NCI-H146 treated with DMSO at 0.1 percent for 48 hours (cell line): ENCODE data around the gene RPL34.
"Not testable (repeated sequence)": the region's sequence is repeated elsewhere in the genome, so short reads cannot be mapped to it uniquely, and the experiment has no call there.

Experiments used
- DNase-seq: peaks from one replicate; lab custom pipeline; 2025; ENCODE audit not compliant: unreplicated experiment; lab: John Stamatoyannopoulos, UW

Gene RPL34

GRCh38 chr4:108620101-108620932 is at the start of gene RPL34:
Gene RPL34 (plus strand): TSS chr4:108620576. CDS start chr4:108621960, 1,384 bp downstream.
- DNase-seq = peak; percentile 85

GRCh38 chr4:108570993-108571569 is 49.3 kb upstream of the RPL34 start:
- DNase-seq = no peak

GRCh38 chr4:108574402-108574801 is 46.0 kb upstream of the RPL34 start:
- no peak for DNase-seq

GRCh38 chr4:108581083-108581482 is 39.3 kb upstream of the RPL34 start:
- no peak for DNase-seq

- no peak for DNase-seq
Measured at GRCh38 chr4:108586778-108587177, 33.6 kb upstream of the RPL34 start.

- no peak for DNase-seq
Measured at GRCh38 chr4:108588878-108589277, 31.5 kb upstream of the RPL34 start.

- DNase-seq = no peak
Measured at GRCh38 chr4:108589961-108590360, 30.4 kb upstream of the RPL34 start.

- no peak for DNase-seq
Measured at GRCh38 chr4:108590776-108591175, 29.6 kb upstream of the RPL34 start.

GRCh38 chr4:108592674-108592986 is 27.7 kb upstream of the RPL34 start:
- peak; percentile 34 for DNase-seq

GRCh38 chr4:108594296-108594695 is 26.1 kb upstream of the RPL34 start:
- DNase-seq = not testable (repeated sequence)

GRCh38 chr4:108596344-108596743 is 24.0 kb upstream of the RPL34 start:
- DNase-seq = no peak

- DNase-seq = no peak
Measured at GRCh38 chr4:108601106-108601505, 19.3 kb upstream of the RPL34 start.

- no peak for DNase-seq
Measured at GRCh38 chr4:108601532-108601931, 18.8 kb upstream of the RPL34 start.

- no peak for DNase-seq
Measured at GRCh38 chr4:108602163-108602562, 18.2 kb upstream of the RPL34 start.

GRCh38 chr4:108607079-108607815 is 13.1 kb upstream of the RPL34 start:
- DNase-seq = no peak

GRCh38 chr4:108611365-108611764 is 9.0 kb upstream of the RPL34 start:
- no peak for DNase-seq

GRCh38 chr4:108612365-108612764 is 8.0 kb upstream of the RPL34 start:
- DNase-seq = no peak

- DNase-seq = no peak
Measured at GRCh38 chr4:108619372-108620100, 840 bp upstream of the RPL34 start.

- no peak for DNase-seq
Measured at GRCh38 chr4:108620933-108621905, 843 bp downstream of the RPL34 start.

GRCh38 chr4:108622022-108622421 is 1.6 kb downstream of the RPL34 start:
- DNase-seq = no peak
